Measurements from ENCODE around the gene NFIC.

GRCh38 chr19:3493651-3494050 is 127.3 kb downstream of the NFIC start:
- no peak for TF ChIP-seq EGR1 (IDR thresholded peaks at IDR 0.05)
- no peak for TF ChIP-seq CEBPB (IDR thresholded peaks at IDR 0.05)

All from Ishikawa (cell line).